Neural crest cell (in vitro differentiated cells): Measurements from ENCODE around the gene ARMH2. TPM values are rescaled to one million over a fixed set of nuclear protein-coding genes. Genes with fewer than 3 reads are reported as not detected.

Experiments
- DNase-seq: peaks from one replicate; pipeline ENCODE4 v3.0.0; 2021; ENCODE audit warnings: low read depth, mixed read lengths, low spot score
- H3K27ac Mint-ChIP-seq: one replicate; pipeline ENCODE4 v1.8.0; 2021; ENCODE audit warnings: mild to moderate bottlenecking, mixed read lengths; ENCODE audit not compliant: unreplicated experiment
- H3K27me3 Mint-ChIP-seq: 2 replicates; pipeline ENCODE4 v1.8.0; 2021; ENCODE audit warnings: low read depth, mild to moderate bottlenecking, mixed read lengths
- H3K36me3 Mint-ChIP-seq: 2 replicates; pipeline ENCODE4 v1.8.0; 2021; ENCODE audit warnings: low read depth, mild to moderate bottlenecking, mixed read lengths
- H3K4me1 Mint-ChIP-seq: 2 replicates; pipeline ENCODE4 v1.8.0; 2021; ENCODE audit warnings: mixed read lengths
- H3K4me3 Mint-ChIP-seq: one replicate; pipeline ENCODE4 v1.8.0; 2021; ENCODE audit warnings: mild to moderate bottlenecking, mixed read lengths
- H3K9me3 Mint-ChIP-seq: 2 replicates; pipeline ENCODE4 v1.8.0; 2021; ENCODE audit warnings: mixed read lengths
- total RNA-seq: library from RNA; stranded (reverse); gene quantifications from 2 replicates; pipeline ENCODE4 v1.2.1, GENCODE V29; 2021
- TF ChIP-seq, protein P1 (sequence below): fragments of 200-600 bp; sonication (generic); conservative IDR thresholded peaks from 2 replicates; pipeline ENCODE4 v1.5.0; 2021; ENCODE audit warnings: antibody characterized with exemption, mild to moderate bottlenecking

Gene ARMH2
- total RNA-seq, 1 donor from 2014 or later = not detected

DNA sequence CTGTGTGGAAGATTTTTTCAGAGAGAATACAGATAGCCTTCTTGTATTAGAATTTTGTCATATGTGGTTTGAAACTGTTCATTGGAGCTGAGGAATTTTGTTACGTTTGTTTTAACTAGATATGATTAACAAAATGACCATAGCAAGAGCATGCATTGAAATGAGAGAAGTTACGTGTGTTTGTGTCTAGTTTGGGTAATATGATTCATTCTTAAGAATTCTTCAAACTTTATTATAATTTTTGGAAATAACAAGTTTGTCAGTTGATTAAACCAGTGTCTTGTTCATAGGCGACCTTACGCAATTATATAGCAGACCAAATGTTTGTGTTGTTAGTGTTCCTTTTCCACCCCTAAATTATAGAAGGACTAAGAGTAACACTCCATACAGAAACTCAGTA, 18.5 kb downstream of the ARMH2 start:
- no peak for DNase-seq
- Mint-ChIP-seq H3K4me3 (no peak overlapping the region), H3K9me3 (no peaks in the 10 kb centered on the region), H3K36me3 (peaks cover 11% of the 10 kb centered on the region), H3K27me3 (no peaks in the 10 kb centered on the region), H3K4me1 (peaks cover 34% of the 10 kb centered on the region), H3K27ac (no peak overlapping the region)
- TF ChIP-seq, protein P1, sequence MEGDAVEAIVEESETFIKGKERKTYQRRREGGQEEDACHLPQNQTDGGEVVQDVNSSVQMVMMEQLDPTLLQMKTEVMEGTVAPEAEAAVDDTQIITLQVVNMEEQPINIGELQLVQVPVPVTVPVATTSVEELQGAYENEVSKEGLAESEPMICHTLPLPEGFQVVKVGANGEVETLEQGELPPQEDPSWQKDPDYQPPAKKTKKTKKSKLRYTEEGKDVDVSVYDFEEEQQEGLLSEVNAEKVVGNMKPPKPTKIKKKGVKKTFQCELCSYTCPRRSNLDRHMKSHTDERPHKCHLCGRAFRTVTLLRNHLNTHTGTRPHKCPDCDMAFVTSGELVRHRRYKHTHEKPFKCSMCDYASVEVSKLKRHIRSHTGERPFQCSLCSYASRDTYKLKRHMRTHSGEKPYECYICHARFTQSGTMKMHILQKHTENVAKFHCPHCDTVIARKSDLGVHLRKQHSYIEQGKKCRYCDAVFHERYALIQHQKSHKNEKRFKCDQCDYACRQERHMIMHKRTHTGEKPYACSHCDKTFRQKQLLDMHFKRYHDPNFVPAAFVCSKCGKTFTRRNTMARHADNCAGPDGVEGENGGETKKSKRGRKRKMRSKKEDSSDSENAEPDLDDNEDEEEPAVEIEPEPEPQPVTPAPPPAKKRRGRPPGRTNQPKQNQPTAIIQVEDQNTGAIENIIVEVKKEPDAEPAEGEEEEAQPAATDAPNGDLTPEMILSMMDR = no peak

DNA sequence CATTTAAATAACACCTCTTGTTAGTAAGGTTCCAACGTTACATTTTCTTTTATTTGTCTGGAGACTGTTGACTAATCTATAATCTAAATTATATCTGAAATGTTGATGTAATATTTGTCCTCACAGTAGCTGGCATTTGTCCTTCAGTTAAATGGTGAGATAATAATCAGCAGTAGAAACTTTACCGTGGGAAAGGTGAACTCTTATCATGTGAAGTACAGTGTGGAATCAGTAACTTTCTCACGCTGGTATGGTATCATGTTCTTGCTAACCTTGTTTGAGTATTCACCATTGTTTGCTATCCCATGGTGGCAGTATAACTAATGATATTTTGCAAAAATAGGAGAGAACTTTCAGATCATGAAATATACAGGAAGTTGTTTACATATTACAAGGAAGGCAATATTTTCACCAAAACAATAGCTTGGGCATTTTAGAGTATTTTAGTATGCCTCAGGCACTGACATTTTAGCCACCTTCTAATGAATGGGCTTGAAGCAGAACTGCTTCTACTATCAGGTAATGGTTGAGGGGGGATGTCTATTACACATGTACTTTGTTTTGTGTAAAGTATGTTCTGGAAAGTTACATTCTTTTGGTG, 19.2 kb downstream of the ARMH2 start:
- Mint-ChIP-seq H3K36me3 (peaks cover 11% of the 10 kb centered on the region), H3K4me3 (no peak overlapping the region), H3K27ac (no peak overlapping the region), H3K9me3 (no peaks in the 10 kb centered on the region), H3K4me1 (peaks cover 36% of the 10 kb centered on the region), H3K27me3 (no peaks in the 10 kb centered on the region)
- TF ChIP-seq, protein P1 = no peak
- DNase-seq = no peak

DNA sequence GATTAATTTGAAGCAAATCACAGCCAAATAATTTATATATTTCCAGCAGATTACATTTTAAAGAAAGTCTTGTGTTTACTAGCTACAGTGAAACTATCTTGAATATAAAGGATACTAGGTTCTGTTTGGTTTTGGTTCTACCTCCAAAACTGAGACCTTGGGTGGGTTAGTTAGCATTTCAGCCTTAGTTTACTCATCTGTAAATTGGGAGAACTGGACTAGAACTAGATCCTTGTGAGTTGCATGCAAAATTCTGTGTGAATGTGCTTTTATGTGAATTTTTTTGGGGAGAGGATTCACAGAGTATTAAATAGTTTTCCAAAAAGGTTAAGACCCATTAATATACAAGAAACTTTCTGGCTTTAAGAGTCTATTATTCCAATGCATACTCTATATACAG, 19.8 kb downstream of the ARMH2 start:
- H3K4me3 Mint-ChIP-seq = peak overlapping the region; percentile 67
- TF ChIP-seq, protein P1 = no peak
- no peak for DNase-seq
- H3K9me3 Mint-ChIP-seq = no peaks in the 10 kb centered on the region
- peaks cover 41% of the 10 kb centered on the region for H3K4me1 Mint-ChIP-seq
- H3K36me3 Mint-ChIP-seq = peaks cover 11% of the 10 kb centered on the region
- no peaks in the 10 kb centered on the region for H3K27me3 Mint-ChIP-seq
- H3K27ac Mint-ChIP-seq = no peak overlapping the region

DNA sequence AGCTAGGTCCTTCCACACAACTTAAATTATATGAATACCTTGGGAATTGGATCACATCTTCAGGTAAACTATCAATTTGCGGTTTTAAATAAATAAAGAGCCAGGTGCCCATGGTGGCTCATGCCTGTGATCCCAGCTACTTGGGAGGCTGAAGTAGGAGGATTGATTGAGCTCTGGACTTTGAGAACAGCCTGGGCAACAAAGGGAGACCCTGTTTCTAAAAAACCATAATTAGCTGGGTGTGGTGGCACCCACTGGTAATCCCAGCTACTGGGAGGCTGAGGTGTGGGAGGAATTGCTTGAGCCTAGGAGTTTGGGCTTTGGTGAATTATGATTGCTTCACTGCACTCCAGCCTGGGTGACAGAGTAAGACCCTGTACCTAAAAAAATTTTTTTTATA, 20.6 kb downstream of the ARMH2 start:
- TF ChIP-seq, protein P1 = no peak
- H3K36me3 Mint-ChIP-seq = peaks cover 11% of the 10 kb centered on the region
- H3K27ac Mint-ChIP-seq = no peak overlapping the region
- peak overlapping the region; percentile 100 for H3K4me3 Mint-ChIP-seq
- DNase-seq = no peak
- no peaks in the 10 kb centered on the region for H3K27me3 Mint-ChIP-seq
- H3K4me1 Mint-ChIP-seq = peaks cover 46% of the 10 kb centered on the region
- no peaks in the 10 kb centered on the region for H3K9me3 Mint-ChIP-seq

DNA sequence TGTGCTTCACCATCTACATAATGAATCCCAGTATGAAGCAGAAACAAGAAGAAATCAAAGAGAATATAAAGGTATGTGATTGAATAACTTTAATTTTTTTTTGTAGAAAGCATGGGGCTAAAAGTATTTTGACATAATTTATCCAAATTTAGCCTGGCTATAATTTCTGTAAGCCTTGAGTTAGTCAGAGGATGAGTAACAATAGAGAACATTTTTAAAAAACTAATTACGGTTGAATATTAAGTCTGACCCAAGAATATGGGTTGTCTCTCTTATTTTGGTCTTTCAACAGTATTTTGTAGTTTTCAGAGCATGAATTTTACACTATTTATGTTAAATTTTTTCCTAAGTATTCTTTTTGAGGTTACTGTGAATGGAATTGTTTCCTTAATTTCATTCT, 21.5 kb downstream of the ARMH2 start:
- Mint-ChIP-seq H3K4me3 (peak overlapping the region; percentile 100), H3K36me3 (peaks cover 10% of the 10 kb centered on the region)

More for the DNA sequence above, 21.5 kb downstream of the ARMH2 start:
- DNase-seq = no peak
- Mint-ChIP-seq H3K4me1 (peaks cover 46% of the 10 kb centered on the region), H3K27me3 (no peaks in the 10 kb centered on the region), H3K9me3 (no peaks in the 10 kb centered on the region), H3K27ac (no peak overlapping the region)
- TF ChIP-seq, protein P1 = no peak
